LNCaP clone FGC (cell line): ENCODE measurements around the gene AHI1.

Source experiments
- DNase-seq: peaks from one replicate; pipeline ENCODE4 v3.0.0-alpha.2; 2011; ENCODE audit warnings: low read depth
- H3K4me3 ChIP-seq: 2 replicates; pipeline ENCODE4 v1.5.1; 2011; ENCODE audit warnings: mild to moderate bottlenecking, low read depth, low read length, control low read depth
- TF ChIP-seq, protein P1 (sequence below): IDR thresholded peaks from 2 replicates; pipeline ENCODE4 v1.5.1; 2012; ENCODE audit warnings: mild to moderate bottlenecking; ENCODE audit not compliant: control insufficient read depth, insufficient read depth; ENCODE audit errors: extremely low read depth

AHI1 gene

DNA sequence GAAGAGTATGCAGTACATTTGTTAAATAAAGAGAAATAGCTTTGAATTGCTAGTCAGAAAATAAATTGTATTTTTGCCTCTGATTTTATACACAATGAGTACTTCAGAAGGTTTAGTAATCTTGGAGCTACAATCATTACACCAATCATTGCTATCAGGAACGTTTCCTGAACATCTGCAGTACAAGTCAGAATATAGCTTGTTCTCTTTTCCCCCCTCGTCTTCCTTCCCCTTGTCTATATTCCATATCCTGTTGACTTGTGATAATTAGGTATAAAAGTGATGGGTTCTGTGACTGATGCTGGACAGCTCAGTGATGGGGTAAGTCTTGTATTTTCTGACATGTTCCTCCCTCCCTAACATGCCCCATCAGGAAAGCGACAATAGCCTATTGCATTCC lies 94.0 kb downstream of the AHI1 start:
- TF ChIP-seq, protein P1, sequence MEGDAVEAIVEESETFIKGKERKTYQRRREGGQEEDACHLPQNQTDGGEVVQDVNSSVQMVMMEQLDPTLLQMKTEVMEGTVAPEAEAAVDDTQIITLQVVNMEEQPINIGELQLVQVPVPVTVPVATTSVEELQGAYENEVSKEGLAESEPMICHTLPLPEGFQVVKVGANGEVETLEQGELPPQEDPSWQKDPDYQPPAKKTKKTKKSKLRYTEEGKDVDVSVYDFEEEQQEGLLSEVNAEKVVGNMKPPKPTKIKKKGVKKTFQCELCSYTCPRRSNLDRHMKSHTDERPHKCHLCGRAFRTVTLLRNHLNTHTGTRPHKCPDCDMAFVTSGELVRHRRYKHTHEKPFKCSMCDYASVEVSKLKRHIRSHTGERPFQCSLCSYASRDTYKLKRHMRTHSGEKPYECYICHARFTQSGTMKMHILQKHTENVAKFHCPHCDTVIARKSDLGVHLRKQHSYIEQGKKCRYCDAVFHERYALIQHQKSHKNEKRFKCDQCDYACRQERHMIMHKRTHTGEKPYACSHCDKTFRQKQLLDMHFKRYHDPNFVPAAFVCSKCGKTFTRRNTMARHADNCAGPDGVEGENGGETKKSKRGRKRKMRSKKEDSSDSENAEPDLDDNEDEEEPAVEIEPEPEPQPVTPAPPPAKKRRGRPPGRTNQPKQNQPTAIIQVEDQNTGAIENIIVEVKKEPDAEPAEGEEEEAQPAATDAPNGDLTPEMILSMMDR: no peak
- DNase-seq: no peak
- H3K4me3 ChIP-seq: no peak overlapping the region

DNA sequence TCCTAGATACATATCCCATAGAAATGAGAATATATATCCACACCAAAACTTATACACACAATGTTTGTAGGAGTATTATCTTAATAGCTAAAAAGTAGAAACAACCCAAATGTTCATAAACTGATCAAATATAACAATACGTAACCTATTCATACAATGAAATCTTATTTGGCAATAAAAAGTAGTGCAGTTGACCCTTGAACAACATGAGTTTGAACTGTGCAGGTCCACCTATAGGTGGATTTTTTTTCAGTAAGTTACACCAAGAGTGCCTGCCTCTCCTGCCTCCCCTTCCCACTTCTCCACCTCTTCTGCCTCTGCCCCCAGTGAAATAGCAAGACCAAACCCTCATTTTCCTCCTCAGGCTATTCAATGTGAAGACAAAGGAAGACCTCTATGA lies 95.2 kb downstream of the AHI1 start:
- TF ChIP-seq, protein P1: no peak
- DNase-seq: no peak
- H3K4me3 ChIP-seq: no peak overlapping the region

DNA sequence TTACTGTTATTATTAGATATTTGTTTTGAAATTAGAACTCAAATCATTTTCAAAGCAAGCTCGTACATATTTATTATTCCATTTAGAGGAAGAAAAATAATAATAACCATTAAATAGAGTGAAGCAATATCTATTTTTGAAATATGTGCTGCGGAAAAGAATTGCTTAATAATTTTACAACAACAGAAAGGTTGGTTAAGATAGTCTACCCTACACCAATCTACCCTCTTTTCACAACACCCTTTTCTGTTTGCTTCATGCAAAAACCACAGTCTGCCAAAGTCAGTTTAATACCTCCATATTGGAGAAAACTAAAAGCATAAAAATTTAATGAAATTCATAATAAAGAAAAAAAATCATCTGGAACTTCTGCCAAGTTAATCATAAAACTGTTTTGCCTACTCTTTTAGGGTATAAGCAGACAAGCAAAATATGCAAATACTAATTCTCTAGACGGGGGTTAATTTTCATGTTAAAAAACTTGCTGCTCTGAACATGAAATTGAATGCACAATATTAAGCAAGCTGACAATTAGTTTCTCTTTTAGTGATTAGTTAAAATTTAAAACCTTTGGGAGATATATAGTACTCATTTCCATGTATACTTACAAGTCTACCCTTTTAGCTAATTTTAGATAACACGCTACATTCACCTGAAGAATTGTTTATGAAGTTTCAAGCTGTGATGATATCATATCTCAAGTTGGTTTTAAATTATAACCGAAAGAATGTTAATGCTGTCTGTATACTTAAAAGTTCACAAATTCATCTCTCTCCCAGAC lies 100.2 kb downstream of the AHI1 start:
- DNase-seq: no peak
- TF ChIP-seq, protein P1: no peak
- H3K4me3 ChIP-seq: no peak overlapping the region

DNA sequence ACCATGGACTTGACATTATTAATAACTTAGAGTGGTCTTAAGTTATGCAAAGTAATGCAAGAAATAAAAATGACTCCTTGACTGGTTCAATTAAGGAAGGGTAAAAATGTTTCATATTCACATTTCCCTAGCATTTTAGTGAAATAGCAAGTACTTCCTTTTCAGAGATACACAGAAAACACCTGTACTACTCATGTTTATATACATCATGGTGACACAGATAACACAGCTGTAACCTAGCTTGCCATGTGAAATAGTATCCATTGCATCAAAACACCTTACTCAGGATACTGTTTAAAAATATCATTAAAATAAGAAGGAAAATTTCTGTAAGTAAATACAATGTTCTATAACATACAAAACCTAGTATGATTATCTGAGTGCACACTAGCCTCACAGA lies 102.4 kb downstream of the AHI1 start:
- TF ChIP-seq, protein P1: no peak
- H3K4me3 ChIP-seq: no peak overlapping the region
- no peak for DNase-seq

DNA sequence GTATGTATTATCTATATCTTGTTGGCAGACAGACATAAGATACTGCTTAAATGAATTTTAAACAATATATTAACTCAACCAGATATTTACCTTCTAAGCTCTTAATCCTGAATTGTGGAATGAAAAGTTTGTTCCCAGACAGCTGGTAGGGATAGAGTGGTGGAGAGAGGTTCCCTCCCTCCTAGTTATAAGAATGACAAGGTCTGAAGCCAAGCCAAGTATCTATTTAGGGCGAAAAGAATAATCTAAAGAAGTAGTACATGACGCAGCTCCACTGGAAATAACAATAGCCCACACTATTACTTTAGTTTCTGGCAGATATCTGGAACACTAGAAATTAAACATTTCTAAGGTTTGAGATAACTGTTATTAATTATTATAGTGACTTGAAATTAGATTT lies 104.3 kb downstream of the AHI1 start:
- TF ChIP-seq, protein P1: no peak
- no peak overlapping the region for H3K4me3 ChIP-seq
- no peak for DNase-seq

DNA sequence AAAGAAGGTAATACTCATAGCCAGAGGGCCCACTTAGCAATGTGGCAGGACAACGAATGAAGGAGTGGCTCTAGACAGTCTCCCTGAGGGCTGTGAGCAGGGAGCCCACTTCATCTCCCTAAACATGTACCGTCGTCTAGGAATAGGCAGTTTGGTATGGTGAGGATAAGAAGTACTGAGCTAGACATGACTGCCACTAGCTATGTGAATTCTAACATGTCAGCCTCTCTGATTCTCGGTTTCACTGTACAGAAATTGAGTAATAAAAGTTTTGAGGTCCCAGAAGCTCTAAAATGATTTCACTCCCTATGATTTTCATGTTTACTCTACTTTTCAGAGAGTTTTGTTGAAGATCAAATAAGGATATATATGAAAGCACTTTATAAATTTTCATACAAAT lies 107.1 kb downstream of the AHI1 start:
- TF ChIP-seq, protein P1: no peak
- no peak overlapping the region for H3K4me3 ChIP-seq
- no peak for DNase-seq

DNA sequence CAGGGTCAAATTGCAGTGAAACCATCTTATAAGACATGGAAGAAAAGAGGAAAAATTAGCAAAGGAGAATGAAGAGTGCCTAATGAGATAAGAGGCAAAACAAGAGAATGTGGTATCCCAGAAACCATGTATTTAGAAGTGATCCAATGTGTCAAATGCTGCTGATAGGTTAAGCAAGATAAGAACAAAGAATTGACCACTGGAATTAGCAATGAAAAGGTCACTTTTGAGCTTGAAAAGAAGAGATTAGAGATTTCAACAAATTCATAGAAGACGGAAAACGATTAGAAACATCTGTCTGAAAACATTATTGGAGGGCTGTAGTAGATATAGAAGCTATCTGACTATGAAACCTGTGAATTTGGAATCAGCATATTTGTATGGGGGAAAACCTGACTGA lies 112.2 kb downstream of the AHI1 start:
- no peak overlapping the region for H3K4me3 ChIP-seq
- TF ChIP-seq, protein P1: no peak
- DNase-seq: no peak
